Heart left ventricle (tissue), 16 donors: ENCODE results near the gene RNPEPL1. TPM values are rescaled to one million over a fixed set of nuclear protein-coding genes. Genes with fewer than 3 reads are reported as not detected.

Source experiments
- ATAC-seq, 4 donors: fragments of 200-7000 bp; cut with Tn5 transposase; one replicate each; pipeline ENCODE4 v1.9.1; 2020 to 2022; ENCODE audit warnings: moderate library complexity in 4 of 4, mild to moderate bottlenecking in 3 of 4, moderate number of reproducible peaks in 1 of 4
- DNase-seq, 5 donors: peaks; one replicate each; pipeline ENCODE4 v3.0.0-alpha.2; 2020
- H3K27ac ChIP-seq, 12 donors: fragments of 200-600 bp; sonication (generic) in 4 of 12; one replicate each; pipeline versions ENCODE4 v1.5.0 to v1.8.0; 2016 to 2022; ENCODE audit warnings: mild to moderate bottlenecking in 2 of 12
- H3K27me3 ChIP-seq, 9 donors: fragments of 200-600 bp; sonication (generic) in 2 of 9; one replicate each; pipeline versions ENCODE4 v1.5.1 to v1.8.0; 2016 to 2022; ENCODE audit warnings: mild to moderate bottlenecking in 3 of 9
- H3K36me3 ChIP-seq, 9 donors: fragments of 200-600 bp; sonication (generic) in 2 of 9; one replicate each; pipeline versions ENCODE4 v1.5.0 to v1.8.0; 2018 to 2022; ENCODE audit warnings: mild to moderate bottlenecking in 2 of 9
- H3K4me1 ChIP-seq, 12 donors: fragments of 200-600 bp; sonication (generic) in 4 of 12; one replicate each; pipeline versions ENCODE4 v1.5.0 to v1.8.0; 2016 to 2022; ENCODE audit warnings: mild to moderate bottlenecking in 3 of 12
- H3K4me3 ChIP-seq, 12 donors: fragments of 200-600 bp; sonication (generic) in 4 of 12; one replicate each; pipeline versions ENCODE4 v1.5.0 to v1.8.0; 2017 to 2022; ENCODE audit warnings: mild to moderate bottlenecking in 9 of 12, moderate library complexity in 4 of 12
- H3K9me3 ChIP-seq, 12 donors: fragments of 200-600 bp; sonication (generic) in 4 of 12; one replicate each; pipeline versions ENCODE4 v1.5.0 to v1.8.0; 2016 to 2022; ENCODE audit warnings: mild to moderate bottlenecking in 1 of 12
- CTCF ChIP-seq, 12 donors: fragments of 200-600 bp; sonication (generic) in 4 of 12; IDR thresholded peaks; one replicate each; pipeline versions ENCODE4 v1.5.0 to v1.8.0; 2018 to 2022; ENCODE audit warnings: antibody characterized with exemption in 12 of 12, mild to moderate bottlenecking in 5 of 12
- POLR2A ChIP-seq, 2 donors: fragments of 450-650 bp; IDR thresholded peaks; one replicate each; pipeline ENCODE4 v1.6.1; 2017; ENCODE audit warnings: antibody characterized with exemption in 2 of 2, mild to moderate bottlenecking in 2 of 2, moderate library complexity in 2 of 2
- WGBS, 4 donors: extraction: QIAGEN DNeasy Blood & Tissue Kit in 2 of 4; methylation state at CpG; one replicate each; pipeline versions ENCODE4 v1.1.5 to v1.1.7; 2013 to 2018; 5-methylcytosine and 5-hydroxymethylcytosine counted together
- intact Hi-C, 10 donors: fragments of 100-400 bp; cut with DNase I; formaldehyde crosslinking; loops; one replicate each; pipeline versions ENCODE4 v1.11.1 to v1.14.2; 2022
- long read RNA-seq, 3 donors: library from polyadenylated mRNA; unstranded; transcript quantifications; one replicate each; pipeline ENCODE4 v2.0.0, GENCODE V29; 2020 to 2021
- polyA plus RNA-seq, 2 donors: library from polyadenylated mRNA; stranded (reverse); fragments of 200-250 nt; gene quantifications; one replicate each; pipeline ENCODE4 v1.2.3, GENCODE V29; 2013
- total RNA-seq, 9 donors: library from RNA; depleted of rRNA in 2 of 9; stranded (reverse); fragments of >200 nt in 2 of 9; fragmentation: NEBNext Ultra II Directional in 3 of 9; extraction: Animal tissue kit (Norgen Biotek cat#: 25700) in 3 of 9; gene quantifications; one replicate each; pipeline versions ENCODE4 v1.1.0 to v1.2.4, GENCODE V29; 2016 to 2023
- donor health status: ischemic (EF 13 %, LVEDD 7.1; RV severe dilation, severe dysfunction).
- donor health status: healthy with polysubstance abuse.
- donor health status: DM: no; HTN: yes; CAD: no.
- donor health status: DM: no; HTN: no; CAD: no.
- donor health status: ischemic (EF 25% LVEDD 6.9; RV normal size, moderate dysfunction).
- donor health status: ischemic (EF 25% LVEDD 5.7; RV mildly dilated, moderate dysfunction).
- donor health status: healthy.
- donor health status: DM: yes; HTN: yes; CAD: no.
- donor health status: ischemic (EF 35%, LVEDD 5.7; RV mildly dilated, moderate dysfunction).
- donor health status: nonischemic (EF 11% LVEDD 7.7; RV severe dilation, severe dysfunction).
- donor health status: DM: yes; HTN: yes; CAD: no.
- donor health status: PGD.
- donor health status: ischemic (EF 29% LVEDD 5.4; RV normal size, mild dysfunction).
- donor health status: nonischemic (EF 23%, LVEDD 6.1; RV moderate dilation, normal function).

RNPEPL1 gene
- total RNA-seq: 100 to 1,000 TPM in 2 of 9 donors, 10 to 100 TPM in 7; 67.5 to 149 (median 91.0) TPM
- 100 to 1,000 TPM in 1 of 2 donors, 10 to 100 TPM in 1; 75.9 to 206 TPM for polyA plus RNA-seq
- long read RNA-seq, donor 1, full-length matches to known transcripts: 98 of 198 reads
- long read RNA-seq, donor 1, partial matches to known transcripts: 47 of 198 reads
- long read RNA-seq, donor 1, other reads (novel, unspliced or antisense): 53 of 198 reads
- long read RNA-seq, donor 2, full-length matches to known transcripts: 39 of 128 reads
- long read RNA-seq, donor 2, partial matches to known transcripts: 60 of 128 reads
- long read RNA-seq, donor 2, other reads (novel, unspliced or antisense): 29 of 128 reads
- long read RNA-seq, donor 3, full-length matches to known transcripts: 103 of 190 reads
- long read RNA-seq, donor 3, partial matches to known transcripts: 33 of 190 reads
- long read RNA-seq, donor 3, other reads (novel, unspliced or antisense): 54 of 190 reads

GRCh38 chr2:240567872-240568677 lies at the start of gene RNPEPL1:
RNPEPL1 (plus strand) TSS chr2:240568484; CDS start chr2:240568587, 103 bp downstream.
- 0 to 1% (median 1%) methylated on average over 6 to 106 of the region's 106 CpGs for WGBS, 4 donors

GRCh38 chr2:240518981-240519380 lies 49.3 kb upstream of the RNPEPL1 start:
- Histone ChIP-seq H3K27me3 (peaks cover 0 to 7% (median 0%) of the 10 kb centered on the region in 9 donors), H3K27ac (no peak overlapping the region), H3K9me3 (no peaks in the 10 kb centered on the region), H3K4me1 (peaks cover 0 to 11% (median 4%) of the 10 kb centered on the region in 12 donors), H3K36me3 (peaks cover 0 to 20% (median 10%) of the 10 kb centered on the region in 9 donors), H3K4me3 (no peak overlapping the region)
- no peak for TF ChIP-seq POLR2A (IDR thresholded peaks at IDR 0.05)
- TF ChIP-seq CTCF (IDR thresholded peaks at IDR 0.05): no peak
- 91 to 93% (median 91%) methylated on average over 5 of the region's 5 CpGs for WGBS, 4 donors
- no peak for ATAC-seq
- DNase-seq: no peak
- intact Hi-C loops: loop anchor here in 6 of 10 donors (10.0 kb wide), 2 partner anchors 186 to 316 kb away; no protein-coding TSS in a partner anchor

More at GRCh38 chr2:240567872-240568677, at the start of gene RNPEPL1:
- Histone ChIP-seq H3K4me1 (peaks cover 12 to 66% (median 44%) of the 10 kb centered on the region in 12 donors), H3K36me3 (peaks cover 0 to 15% (median 3%) of the 10 kb centered on the region in 9 donors), H3K4me3 (peak within 1 kb of the TSS; percentile 65 to 93 (median 83)), H3K27me3 (no peaks in the 10 kb centered on the region), H3K27ac (peak within 1 kb of the TSS; percentile 90 to 97 (median 96)), H3K9me3 (no peaks in the 10 kb centered on the region)
- intact Hi-C loops: loop anchor here in 2 of 10 donors (2.0 to 10.0 kb wide), 5 partner anchors 17 to 543 kb away; partner anchors contain the start of genes NDUFA10 (in 1 of the 2) and SNED1 (in 1 of the 2)
- DNase-seq (peak in 4 of 5 donors; percentile 44 to 78 (median 50)), ATAC-seq (peak in 2 of 4 donors; percentile 7 to 26)
- TF ChIP-seq POLR2A (IDR thresholded peaks at IDR 0.05): peak in 1 of 2 donors; percentile 11
- peak in 3 of 12 donors; percentile 6 to 26 (median 21) for TF ChIP-seq CTCF (IDR thresholded peaks at IDR 0.05)

- intact Hi-C loops: loop anchor here in 6 of 10 donors (10.0 kb wide), 2 partner anchors 185 to 315 kb away; no protein-coding TSS in a partner anchor
- 43 to 53% (median 47%) methylated on average over 22 to 25 of the region's 25 CpGs for WGBS, 4 donors
- H3K36me3 ChIP-seq: peaks cover 0 to 26% (median 11%) of the 10 kb centered on the region in 9 donors
- H3K4me1 ChIP-seq: peaks cover 0 to 9% (median 0%) of the 10 kb centered on the region in 12 donors
- H3K4me3 ChIP-seq: peak overlapping the region in 4 of 12 donors; percentile 2 to 37 (median 20)
- DNase-seq: no peak
- H3K27ac ChIP-seq: no peak overlapping the region
- peaks cover 0 to 7% (median 0%) of the 10 kb centered on the region in 9 donors for H3K27me3 ChIP-seq
- ATAC-seq: peak in 2 of 4 donors; percentile 22 to 24
- H3K9me3 ChIP-seq: peaks cover 0 to 3% (median 0%) of the 10 kb centered on the region in 12 donors
- TF ChIP-seq CTCF (IDR thresholded peaks at IDR 0.05) (no peak), POLR2A (IDR thresholded peaks at IDR 0.05) (no peak)
Observed at GRCh38 chr2:240519396-240520129, 48.7 kb upstream of the RNPEPL1 start.
